IMR-90 (cell line): ENCODE results near the gene SYTL3.

Experiments used
- CEBPB ChIP-seq: IDR thresholded peaks from 2 replicates; pipeline ENCODE4 v1.6.1; 2012; ENCODE audit warnings: low read depth, low read length, improper control_type of control experiment
- MAZ ChIP-seq: IDR thresholded peaks from 2 replicates; pipeline ENCODE4 v1.6.1; 2012; ENCODE audit warnings: low read depth, mild to moderate bottlenecking, low read length, improper control_type of control experiment, moderate library complexity, borderline replicate concordance
- MXI1 ChIP-seq: IDR thresholded peaks from 2 replicates; pipeline ENCODE4 v1.6.1; 2012; ENCODE audit warnings: low read depth, mild to moderate bottlenecking, low read length, moderate library complexity, borderline replicate concordance
- POLR2A ChIP-seq: IDR thresholded peaks from 2 replicates; pipeline ENCODE4 v1.6.1; 2012; ENCODE audit warnings: mild to moderate bottlenecking, low read depth, low read length
- RAD21 ChIP-seq: IDR thresholded peaks from 2 replicates; pipeline ENCODE4 v1.6.1; 2012; ENCODE audit warnings: low read length, improper control_type of control experiment
- TF ChIP-seq, protein P1 (sequence below): conservative IDR thresholded peaks from 2 replicates; pipeline ENCODE4 v1.5.1; 2012; ENCODE audit warnings: mild to moderate bottlenecking, low read depth, low read length, improper control_type of control experiment
- TF ChIP-seq, protein P2 (sequence below): fragments of 150-350 bp; IDR thresholded peaks from 2 replicates; pipeline ENCODE4 v1.6.1; 2017; ENCODE audit warnings: mild to moderate bottlenecking, antibody characterized with exemption, low read length, low read depth

DNA sequence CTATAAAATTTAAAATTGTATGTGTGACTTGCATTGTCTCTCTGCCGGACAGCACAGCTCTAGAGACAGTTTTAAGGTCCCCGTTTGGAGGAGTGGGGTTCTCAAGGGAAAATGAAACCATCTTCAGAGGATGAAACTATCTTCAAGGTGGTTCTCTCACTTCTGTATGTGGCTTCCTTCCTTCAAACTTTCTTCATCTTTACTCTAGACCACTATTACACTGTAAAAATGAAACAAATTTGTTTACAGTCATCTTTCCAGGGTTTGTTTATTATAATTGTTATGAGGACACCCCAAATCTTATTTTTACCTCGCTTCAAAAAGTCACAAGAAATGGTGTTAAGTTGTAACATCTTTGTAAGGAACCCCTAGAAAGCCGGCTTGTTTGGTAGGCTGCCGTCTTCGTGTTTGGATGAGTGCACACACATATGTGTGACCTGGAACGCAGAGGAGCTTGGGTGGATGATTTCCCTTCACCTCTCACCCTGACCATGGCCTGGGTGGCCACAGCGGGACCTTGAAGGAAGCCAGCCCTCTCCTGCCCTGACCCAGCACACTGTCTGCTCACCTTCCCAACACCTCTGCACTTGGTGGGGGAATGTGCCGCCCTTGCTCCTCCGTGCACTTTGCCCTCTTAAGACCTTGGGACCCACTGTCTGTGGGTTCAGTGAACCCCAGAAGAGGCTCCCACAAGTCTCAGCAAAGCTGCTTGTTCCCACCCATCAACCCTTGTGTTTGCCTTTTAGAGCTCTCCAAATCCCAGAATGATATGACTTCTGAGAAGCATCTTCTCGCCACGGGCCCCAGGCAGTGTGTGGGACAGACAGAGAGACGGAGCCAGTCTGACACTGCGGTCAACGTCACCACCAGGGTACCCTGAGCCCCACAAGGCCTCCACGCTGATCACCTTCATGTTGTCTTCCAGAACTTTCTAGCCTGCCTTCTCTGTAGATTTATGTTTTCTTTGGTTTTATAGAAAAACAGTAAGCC, 67.8 kb downstream of the SYTL3 start:
- TF ChIP-seq, protein P1, sequence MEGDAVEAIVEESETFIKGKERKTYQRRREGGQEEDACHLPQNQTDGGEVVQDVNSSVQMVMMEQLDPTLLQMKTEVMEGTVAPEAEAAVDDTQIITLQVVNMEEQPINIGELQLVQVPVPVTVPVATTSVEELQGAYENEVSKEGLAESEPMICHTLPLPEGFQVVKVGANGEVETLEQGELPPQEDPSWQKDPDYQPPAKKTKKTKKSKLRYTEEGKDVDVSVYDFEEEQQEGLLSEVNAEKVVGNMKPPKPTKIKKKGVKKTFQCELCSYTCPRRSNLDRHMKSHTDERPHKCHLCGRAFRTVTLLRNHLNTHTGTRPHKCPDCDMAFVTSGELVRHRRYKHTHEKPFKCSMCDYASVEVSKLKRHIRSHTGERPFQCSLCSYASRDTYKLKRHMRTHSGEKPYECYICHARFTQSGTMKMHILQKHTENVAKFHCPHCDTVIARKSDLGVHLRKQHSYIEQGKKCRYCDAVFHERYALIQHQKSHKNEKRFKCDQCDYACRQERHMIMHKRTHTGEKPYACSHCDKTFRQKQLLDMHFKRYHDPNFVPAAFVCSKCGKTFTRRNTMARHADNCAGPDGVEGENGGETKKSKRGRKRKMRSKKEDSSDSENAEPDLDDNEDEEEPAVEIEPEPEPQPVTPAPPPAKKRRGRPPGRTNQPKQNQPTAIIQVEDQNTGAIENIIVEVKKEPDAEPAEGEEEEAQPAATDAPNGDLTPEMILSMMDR = no peak
- TF ChIP-seq RAD21 (no peak), CEBPB (no peak), MXI1 (no peak), POLR2A (no peak), MAZ (no peak)
- TF ChIP-seq, protein P2, sequence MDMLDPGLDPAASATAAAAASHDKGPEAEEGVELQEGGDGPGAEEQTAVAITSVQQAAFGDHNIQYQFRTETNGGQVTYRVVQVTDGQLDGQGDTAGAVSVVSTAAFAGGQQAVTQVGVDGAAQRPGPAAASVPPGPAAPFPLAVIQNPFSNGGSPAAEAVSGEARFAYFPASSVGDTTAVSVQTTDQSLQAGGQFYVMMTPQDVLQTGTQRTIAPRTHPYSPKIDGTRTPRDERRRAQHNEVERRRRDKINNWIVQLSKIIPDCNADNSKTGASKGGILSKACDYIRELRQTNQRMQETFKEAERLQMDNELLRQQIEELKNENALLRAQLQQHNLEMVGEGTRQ = no peak
